Amniotic epithelial cell (primary cell): ENCODE data around the gene CPZ.

Experiments
- DNase-seq: peaks from one replicate; pipeline ENCODE4 v3.0.0-alpha.2; 2010; ENCODE audit warnings: low read depth

The CPZ gene

DNA sequence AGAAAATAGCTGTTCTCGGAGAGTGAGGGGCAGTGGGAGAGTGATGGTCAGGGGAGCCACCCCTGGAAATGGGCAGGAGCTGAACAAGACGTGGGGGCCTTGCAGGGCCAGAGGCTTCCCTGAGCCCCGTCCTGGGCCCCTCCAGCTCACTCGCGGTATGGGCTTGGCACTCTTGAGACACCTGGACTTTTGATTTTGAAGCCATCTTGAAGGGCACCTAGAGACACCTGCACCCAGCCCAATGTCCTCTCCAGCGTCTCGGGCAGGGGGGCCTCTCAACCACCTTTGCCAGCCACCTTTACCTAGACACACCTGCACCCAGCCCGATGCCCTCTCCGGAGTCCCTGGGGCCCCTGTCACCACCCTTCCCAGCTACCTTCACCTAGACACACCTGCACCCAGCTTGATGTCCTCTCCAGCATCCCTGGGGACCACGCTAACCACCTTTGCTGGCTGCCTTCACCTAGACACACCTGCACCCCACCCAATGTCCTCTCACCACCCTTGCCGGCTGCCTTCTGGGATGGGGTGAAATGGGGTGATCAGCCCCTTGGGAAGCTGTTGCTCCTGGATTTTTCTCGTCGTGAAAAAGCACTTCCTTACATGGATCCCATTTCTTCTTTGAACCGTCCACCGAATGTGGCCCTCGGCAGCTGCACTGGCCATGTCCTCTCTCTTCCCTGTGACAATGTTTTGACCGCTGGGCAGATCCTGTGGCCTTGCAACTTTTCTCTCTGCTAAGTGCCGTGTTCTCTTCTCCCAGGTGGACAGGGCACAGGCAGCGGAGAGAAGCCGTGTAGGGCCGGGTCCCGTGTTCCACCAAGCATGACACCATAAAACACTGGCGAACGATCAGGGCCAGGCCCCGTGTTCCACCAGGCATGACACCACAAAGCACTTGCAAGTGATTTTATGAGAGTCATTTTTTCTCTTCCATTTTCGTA lies 47.5 kb downstream of the CPZ start:
- no peak for DNase-seq

DNA sequence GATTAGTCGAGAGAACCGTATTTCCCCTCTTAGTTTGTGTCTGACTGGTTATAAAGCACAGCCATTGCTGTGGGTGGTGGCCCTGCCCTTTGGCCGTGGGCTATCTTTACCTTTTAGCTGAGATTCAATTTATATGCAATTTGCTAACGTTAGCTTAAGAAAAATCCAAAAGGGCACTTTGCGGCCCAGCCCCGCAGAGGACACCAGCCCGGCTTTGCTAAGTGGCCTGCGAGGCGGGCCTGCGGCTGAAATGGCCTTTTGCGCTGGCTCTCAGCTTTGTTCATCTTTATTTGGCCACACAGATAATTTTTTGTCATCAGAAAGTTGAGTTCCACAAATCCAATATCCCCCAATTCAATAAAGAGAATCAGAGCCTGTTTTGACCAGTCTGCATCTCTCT lies 48.3 kb downstream of the CPZ start:
- no peak for DNase-seq

DNA sequence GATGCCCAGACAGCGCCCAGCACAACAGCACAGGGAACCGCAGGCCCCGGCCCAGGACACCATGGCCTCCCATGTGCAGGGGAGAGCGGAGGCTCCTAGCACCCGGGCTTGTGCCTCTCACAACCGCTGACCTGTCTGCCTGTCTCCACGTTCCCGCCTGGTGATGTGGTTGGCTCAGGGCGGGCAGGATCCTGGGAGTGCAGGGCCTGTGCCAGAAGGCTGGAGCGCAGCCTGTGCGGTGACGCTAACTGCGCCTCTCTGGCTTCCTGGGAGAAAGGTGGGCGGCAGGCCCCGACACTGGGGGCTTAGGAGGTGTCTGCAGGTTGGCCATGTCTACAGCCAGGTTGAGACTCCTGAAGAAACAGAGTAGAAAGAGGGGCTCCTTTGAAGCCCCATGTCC lies 48.7 kb downstream of the CPZ start:
- no peak for DNase-seq

DNA sequence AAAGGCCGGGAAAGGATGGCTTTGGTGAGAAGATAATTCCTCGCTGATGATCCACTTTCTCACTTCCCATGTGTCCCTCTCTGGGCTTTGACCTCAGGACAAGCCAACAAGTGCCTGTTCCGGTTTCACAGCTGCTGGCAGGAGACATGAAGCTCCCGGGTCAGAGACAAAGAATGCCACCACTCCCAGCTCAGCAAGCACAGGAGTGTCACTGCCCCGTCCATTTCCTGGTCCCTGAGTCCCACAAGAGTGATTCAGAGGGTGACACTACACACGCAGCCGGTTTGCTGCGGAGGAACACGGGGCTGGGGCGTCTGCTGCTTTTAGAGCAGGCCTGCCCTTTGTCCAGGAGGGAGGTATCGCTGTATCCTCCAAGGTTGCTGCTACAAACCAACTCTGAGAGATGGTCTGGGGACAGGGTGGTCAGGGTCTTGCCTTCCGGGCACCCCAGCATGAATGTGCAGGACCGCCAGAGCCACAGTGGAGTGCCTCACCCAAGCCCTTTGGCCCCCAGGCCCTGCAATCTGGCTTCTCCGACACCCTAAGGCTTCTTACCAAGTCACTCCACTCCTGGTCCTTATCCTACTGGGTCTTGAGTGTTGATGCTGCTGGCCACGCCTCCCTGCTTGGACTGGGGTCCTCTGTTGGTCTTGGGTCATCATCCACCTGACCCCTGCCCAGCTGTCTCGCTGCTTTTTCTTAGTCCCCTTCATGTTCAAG lies 49.5 kb downstream of the CPZ start:
- DNase-seq: no peak

DNA sequence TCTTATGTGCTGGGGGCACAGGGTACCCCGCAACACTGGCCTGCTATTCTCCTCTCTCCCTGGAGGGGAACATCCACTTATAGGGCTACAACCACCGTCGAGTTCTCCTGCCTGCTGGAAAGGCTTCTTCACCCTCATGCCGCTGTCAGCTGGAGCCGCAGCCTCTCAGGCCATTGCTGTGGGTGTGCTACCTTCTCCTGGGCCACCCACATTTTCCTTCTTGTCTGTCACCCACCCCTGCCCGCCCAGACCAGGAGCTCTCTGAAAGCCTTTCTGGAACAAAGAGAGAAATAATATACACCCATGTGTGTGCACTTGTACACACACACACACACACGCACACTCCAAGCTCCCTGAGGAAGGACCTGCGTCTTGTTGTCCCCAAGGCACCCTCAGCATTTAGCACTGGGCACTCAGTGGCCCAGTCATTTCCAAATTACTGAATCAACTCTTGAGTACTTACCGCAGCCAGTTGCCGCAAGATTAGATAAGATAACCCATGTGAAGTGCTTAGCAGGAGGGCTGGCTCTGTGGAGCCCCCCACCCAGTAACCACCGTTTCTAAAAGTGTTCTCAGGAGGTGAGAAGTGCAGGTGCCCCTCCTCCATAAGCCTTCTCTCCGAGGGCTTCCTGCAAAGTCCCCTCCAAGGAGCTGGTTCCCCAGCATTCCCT lies 50.2 kb downstream of the CPZ start:
- no peak for DNase-seq

- no peak for DNase-seq
Measured at GRCh38 chr4:8643441-8643840, 50.9 kb downstream of the CPZ start.

DNA sequence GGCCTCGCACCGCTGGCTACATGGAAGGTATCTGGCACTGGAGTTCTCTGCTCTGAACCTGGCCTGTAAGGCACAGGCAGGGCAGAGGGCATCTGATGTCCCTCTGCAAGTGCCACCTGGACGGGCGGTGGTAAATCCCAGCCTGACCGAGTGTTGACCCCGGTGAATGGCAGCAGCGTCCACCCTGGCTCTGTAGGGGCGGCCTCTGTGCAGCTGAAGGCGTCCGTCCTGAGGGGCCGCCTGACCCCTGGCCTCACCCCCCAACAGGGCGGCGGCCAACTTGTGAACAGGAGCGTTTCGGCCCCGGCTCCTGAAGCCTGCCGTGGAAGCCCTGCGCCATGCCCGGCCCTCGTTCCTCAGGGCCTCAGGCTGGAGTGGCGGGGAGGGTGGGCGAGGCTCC lies 51.4 kb downstream of the CPZ start:
- no peak for DNase-seq

DNA sequence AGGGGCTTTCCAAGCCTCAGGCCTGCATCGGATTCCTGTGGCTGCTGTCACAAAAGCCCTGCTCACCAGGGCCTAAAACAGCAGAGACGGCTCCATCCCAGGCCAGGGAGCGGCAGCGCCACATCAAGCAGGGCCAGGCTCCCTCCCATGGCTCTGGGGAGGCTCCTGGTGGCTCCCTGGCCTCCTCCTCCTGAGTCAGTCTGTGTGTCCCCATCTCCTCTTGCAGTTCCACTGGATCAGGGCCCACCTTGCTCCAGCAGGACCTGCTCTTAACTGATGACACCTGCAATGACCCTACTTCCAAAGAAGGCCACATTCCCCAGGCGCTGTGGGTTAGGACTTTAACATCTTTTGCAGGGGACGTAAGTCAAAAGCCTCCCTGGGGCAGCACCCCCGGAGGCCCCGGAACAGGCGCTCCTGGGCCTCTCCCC lies 51.9 kb downstream of the CPZ start:
- no peak for DNase-seq

- no peak for DNase-seq
Measured at GRCh38 chr4:8644966-8645752, 52.6 kb downstream of the CPZ start.

DNA sequence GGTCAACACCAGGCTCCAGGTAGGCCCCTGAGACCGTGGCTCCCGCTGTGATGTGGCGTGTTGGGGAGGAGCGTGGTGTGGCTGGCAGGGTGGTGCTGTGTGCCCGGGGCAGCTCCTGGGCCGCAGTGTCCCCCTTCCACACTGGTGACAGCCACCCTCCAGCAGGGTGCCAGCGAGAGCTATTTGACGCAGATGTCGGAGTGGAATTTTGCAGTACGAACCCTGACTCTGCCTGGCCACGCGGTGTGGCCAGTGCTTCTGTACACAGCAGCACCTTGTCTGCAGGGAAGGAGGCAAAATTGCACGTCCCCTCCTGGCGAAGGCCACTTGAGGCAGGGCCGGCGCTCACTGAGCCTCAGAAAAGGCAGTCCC lies 53.2 kb downstream of the CPZ start:
- no peak for DNase-seq

DNA sequence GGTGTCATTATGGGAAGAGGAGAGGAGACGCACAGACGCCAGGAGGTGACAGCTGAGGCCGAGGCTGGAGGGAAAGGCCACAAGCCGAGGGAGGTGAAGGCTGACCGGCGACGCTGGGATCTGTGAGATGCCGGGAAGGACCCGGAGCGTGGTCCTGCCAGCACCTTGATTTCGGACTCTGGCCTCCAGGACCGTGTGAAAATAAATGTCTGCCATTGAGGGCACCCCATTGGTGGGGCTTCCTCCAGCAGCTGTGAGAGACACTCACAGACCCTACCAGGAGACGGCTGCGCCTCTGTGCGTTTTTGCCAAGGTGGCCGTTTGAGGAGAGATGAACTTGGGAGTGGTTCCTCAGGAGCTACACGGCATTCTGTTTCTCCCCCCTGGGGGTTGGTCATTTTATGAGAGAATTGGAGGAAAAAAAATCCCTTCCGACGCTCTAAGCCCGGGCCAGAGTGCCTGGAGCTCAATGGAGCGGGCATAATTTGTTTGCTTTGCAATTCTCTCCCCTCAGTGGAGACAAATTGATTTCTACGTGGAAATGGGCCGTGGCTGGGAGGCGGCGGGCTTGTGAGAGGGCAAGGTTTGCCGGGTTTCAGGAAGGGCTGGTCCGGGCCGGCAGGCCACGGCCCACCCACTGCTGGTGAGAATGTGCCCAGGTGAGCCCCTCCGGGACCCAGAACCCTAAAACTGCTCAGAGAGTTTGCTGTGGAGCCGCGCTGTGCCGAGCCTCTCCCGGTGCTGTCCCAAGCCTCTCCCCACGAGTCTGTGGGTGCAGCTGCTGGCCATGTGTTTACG lies 53.9 kb downstream of the CPZ start:
- DNase-seq: no peak

- no peak for DNase-seq
Measured at GRCh38 chr4:8647094-8647570, 54.6 kb downstream of the CPZ start.

- no peak for DNase-seq
Measured at GRCh38 chr4:8647626-8648025, 55.1 kb downstream of the CPZ start.

DNA sequence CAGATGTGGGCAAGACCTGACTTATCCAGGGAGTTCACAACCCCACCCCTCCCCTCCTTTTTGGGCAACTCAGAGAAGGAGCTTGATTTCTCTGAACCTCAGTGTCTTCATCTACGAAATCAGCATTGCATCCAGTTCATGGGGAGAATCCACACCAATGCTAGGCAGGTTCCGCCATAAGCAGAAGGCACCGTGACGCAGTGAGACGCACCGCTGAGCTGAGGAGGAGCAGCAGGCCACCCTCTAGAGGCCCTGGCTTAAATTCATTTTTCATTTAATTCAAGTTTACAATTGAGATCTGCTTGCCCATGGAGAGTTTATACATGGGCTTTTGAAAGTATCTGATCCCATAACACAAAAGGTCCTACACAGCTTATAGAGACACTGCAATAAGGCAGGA lies 55.7 kb downstream of the CPZ start:
- no peak for DNase-seq

GRCh38 chr4:8648816-8649630 lies 56.5 kb downstream of the CPZ start:
- DNase-seq: no peak

DNA sequence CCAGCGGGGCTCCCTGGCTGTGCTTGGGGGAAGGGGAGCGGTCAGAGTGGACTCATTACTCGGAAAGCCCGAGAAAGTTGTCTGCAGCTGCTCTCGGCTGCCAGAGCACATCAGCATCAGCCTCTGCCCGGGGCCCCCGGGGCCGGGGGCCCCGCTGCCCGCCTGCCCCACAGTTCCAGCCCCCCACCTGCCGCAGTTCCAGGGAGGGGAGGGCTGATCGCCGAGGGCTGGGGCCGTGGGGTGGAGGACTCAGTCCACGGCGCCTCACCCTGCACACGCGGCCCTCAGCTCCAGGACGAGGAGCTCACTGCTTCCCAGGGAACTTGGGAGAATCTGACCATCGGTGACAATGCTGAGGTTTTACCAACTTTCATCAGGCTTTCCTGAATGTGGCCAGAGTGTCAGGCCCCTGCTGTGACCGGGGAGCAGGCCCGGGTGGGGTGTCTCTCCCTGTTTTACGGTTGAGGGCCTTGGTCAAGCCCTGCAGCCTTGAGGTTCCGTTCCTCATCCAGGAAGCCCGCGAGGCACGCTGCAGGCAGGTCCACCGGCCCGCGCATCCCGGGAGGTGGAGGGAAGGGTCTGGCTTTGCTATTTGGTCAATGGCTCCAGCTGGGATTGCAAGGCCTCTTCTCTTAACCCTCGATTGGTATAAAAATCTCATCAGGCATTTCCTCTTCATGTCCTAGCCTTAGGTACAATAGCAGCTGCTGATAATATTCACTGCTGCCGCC lies 57.2 kb downstream of the CPZ start:
- DNase-seq: no peak

DNA sequence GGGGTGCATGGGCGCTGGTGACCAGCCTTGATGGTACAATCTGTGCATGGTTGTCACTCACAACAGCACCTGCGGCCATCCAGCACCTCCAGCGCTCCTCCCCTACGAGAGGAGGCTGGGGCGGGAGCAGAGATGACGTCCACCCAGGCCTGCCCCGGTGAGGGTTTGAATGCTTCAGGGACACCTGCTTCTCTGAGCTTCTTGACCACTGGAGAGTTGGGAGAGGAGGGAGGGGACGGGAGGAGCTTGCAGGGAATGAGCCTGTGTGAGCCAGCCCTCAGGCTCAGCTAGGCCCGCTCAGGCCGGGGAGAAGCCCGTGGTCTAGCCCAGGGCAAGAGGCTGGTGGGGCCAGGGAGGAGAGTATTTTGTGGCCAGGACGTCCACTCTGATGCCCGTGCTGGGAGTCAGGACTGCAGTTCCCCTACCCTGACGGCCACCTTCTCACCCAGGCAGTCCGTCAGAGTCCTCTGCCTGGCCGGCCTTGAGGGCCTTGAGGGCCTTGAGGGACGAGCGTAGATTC lies 59.2 kb downstream of the CPZ start:
- DNase-seq: no peak

DNA sequence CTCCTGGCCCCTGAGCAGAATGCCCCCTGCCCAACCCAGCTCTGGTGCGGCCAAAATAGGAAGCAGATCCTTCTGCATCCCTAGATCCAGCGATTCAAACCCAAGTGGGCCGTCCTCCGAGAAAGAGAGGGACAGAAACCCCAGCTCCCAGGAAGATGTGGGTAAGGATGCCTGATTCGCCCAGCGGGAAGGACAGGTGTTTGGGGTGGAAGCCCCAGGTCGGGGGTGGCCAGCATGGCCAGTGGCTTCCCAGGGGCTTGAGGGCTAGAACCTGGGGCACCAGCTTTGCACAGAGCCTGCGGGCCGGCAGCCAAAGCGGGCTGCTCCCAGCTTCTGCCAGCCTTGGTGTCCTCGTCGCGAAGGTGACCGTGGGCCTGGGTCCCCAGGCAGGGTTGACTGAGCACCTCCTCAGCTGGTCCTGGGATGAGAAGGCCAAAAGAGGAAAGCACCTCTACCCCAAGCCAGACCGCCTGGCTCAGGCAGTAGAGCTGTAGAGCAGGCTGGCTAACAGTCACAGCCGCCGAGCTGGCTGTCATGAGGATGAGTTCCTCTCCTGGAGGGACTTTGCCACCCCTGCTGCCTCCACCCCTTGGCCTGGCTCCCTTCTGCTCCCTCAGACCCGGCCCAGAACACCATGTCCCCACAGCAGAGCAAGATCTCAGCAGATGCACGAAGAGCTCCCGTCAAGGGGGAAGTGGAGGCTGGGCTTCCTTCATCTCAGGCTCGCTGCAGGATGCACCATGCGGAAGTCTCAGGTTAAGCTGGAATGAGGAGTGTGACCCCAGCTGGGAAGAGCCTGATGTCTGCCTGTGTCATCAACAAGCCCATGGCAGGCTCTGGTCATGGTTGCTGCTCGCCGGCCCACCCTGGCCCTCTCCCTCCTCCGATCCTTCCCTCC lies 59.9 kb downstream of the CPZ start:
- no peak for DNase-seq
